T1000 (cell line): ENCODE results near the gene SFT2D1.
"Not testable (repeated sequence)": the region's sequence is repeated elsewhere in the genome, so short reads cannot be mapped to it uniquely, and the experiment has no call there.

Experiments used
- DNase-seq: peaks from one replicate; lab custom pipeline; 2025; ENCODE audit warnings: mixed read lengths; lab: John Stamatoyannopoulos, UW

SFT2D1 gene

GRCh38 chr6:166342349-166343149, at the start of gene SFT2D1:
TSS of gene SFT2D1 (minus strand) at chr6:166342545. CDS start at chr6:166342481, 64 bp downstream.
- DNase-seq, result peak; percentile 55

GRCh38 chr6:166389119-166389518, 46.8 kb upstream of the SFT2D1 start:
- DNase-seq, result no peak

GRCh38 chr6:166388290-166389004, 46.1 kb upstream of the SFT2D1 start:
- no peak for DNase-seq

DNA sequence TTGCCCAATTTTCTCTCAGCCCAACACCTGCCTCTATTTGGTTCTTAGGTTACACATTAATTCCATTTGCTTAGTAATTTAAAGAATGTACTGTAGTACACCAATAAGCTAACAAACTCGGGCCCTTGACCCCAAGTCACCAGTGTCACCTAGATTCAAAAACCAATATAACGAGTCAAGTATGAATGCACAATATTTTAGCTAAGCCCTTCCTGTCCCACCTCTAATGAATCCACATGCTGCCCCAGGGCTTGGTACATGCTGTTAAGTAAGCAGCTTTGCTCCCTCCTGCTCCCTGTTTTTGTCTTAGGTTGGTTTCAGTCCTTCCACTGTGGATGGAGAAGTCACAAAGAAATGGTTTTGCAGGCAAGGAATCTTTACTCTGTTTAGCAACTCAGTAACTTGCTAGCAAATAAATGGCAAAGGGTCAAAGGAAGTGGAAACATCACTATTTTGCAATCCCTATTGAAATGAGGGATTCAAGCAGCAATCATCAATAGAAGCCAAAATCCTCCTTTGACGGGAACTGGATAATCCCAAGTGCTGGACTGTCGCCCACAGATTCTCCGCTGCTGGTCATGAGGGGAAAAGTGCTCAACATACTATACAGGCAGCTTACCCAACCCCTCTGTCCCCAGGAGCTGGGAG, 45.4 kb upstream of the SFT2D1 start:
- no peak for DNase-seq

- not testable (repeated sequence) for DNase-seq
Observed at GRCh38 chr6:166387098-166387497, 44.8 kb upstream of the SFT2D1 start.

DNA sequence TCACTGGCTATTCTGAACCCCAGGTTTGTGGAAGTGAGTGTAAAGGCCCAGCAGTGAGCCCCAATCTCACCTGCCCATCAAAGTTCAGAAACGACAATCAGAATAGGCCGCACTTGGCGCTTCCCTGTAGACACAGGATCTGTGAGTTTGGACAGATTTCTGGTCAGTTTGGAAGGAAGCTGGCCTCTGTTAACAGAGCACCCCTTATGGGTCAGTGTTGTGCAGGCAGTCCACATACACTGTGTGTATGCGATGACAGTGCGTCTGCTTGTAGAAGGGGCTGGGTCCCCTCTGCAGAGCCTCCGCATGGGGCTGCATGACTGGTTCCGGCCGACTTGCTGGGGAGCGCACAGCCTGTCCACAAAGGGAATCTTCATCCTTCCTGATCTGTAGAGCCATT, 43.8 kb upstream of the SFT2D1 start:
- no peak for DNase-seq

GRCh38 chr6:166383802-166384363, 41.5 kb upstream of the SFT2D1 start:
- not testable (repeated sequence) for DNase-seq

DNA sequence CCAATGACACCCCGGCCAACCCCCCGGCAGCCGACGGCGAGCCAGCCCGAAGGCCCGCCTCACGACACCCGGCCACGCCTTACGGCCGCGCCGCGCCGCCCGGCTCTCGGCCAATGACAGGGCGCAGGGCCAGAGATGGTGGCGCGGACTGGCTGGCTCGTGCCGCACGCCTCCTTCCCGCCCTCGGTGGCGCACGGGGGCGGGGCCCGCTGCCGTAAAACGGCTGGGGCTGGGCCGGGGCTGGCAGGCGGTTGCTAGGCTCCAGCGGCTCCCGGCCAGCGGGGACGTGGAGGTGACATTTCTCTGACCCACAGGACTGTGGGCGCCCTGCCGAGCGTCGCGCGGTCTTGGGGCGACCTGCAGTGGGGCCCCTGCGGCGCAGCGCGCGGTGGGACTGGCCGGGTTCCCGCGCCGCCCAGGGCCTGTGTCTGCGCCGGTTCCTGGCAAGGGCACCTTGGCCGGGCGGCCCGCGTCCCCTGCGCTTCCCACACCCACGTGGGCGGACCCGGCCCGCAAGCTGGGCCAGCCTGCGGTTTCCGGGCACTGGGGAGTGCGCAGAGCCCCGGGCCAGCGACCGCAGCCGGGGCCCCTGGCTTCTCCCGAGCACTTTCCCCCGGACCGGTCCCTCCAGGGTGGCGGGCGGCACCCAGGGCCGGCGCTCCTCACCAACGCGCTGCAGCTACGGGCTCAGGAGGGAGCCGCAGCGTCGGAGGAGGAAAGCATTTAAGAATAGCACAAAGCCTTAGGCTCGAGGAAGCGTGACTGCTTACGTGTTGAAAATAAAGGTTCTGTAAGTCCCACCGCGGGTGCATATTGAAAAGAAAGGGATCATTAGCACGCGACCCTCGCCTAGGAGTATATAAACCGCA, 40.8 kb upstream of the SFT2D1 start, which contains the start of gene MPC1:
Gene MPC1 (minus strand): TSS at position 8 of the 869 bp plus-strand sequence. CDS start 64 bp downstream, outside the sequence.
- peak; percentile 92 for DNase-seq

DNA sequence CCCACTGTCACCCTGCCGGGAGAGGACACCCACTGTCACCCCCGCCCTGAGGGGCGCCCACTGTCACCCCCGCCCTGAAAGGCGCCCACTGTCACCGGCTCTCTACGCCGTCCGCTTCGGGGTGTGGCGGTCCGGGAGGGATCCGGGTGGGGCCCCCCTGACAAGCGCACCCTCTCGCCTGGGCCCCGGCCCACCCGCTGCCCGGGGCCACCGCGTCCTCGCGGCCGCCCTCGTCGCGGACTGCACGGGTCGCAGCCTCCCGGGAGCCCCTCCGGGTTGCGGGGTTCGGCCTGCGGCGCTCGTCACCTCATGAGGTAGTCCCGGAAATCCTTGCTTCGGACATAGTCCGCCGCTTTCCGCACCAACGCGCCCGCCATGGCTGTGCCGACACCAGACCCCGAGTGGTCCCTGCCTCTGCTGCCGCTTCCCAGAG, 40.2 kb upstream of the SFT2D1 start:
- DNase-seq, result no peak

- DNase-seq, result no peak
Observed at GRCh38 chr6:166381733-166382499, 39.6 kb upstream of the SFT2D1 start.

DNA sequence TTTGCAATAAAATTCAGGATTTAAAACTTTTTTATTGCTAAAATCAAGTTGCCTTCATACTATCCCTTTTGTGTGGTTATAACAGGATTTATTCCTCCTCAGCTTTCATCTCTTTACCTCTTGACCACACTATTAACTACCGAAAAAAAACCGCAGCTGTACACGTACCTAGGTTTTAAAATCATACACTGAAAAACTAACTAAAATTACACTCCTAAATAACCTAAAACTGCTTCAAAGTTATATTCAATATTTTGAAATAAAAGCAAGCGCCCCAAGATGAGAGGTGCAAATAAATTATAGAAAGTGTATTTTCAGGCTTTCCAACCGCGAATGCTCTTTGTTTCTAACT, 39.0 kb upstream of the SFT2D1 start:
- DNase-seq, result no peak

- no peak for DNase-seq
Observed at GRCh38 chr6:166379800-166380199, 37.5 kb upstream of the SFT2D1 start.

GRCh38 chr6:166379103-166379586, 36.8 kb upstream of the SFT2D1 start:
- no peak for DNase-seq

- DNase-seq, result no peak
Observed at GRCh38 chr6:166377721-166378120, 35.4 kb upstream of the SFT2D1 start.

DNA sequence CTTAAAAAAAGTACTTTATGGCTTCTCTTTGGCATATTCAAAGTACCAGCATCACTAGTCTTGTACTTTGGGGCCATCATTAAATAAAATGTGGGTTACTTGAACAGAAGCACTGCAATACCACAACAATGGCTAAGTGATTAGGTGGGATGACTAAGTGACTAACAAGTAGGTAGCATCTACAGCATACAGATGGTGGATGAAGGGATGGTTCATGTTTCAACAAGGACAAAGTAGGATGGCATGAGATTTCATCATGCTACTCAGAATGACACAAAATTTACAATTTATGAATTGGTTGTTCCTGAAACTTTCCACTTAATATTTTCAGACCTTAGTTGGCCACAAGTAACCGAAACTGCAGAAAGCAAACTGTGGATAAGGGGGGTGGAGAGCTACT, 32.7 kb upstream of the SFT2D1 start:
- no peak for DNase-seq

DNA sequence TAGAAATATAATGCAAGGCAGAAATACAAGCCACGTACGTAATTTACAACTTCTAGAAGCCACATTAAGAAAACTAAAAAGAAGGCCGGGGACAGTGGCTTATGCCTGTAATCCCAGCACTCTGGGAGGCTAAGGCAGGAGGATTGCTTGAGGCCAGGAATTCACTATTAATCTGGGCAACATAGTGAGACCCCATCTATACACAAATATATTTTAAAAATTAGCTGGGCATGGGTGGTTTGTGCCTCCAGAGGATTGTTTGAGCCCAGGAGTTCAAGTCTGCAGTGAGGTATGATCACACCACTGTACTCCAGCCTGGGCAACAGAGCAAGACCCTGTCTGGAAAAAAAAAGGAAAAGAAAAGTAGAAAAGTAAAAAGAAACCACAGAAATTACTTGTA, 28.1 kb upstream of the SFT2D1 start:
- no peak for DNase-seq

DNA sequence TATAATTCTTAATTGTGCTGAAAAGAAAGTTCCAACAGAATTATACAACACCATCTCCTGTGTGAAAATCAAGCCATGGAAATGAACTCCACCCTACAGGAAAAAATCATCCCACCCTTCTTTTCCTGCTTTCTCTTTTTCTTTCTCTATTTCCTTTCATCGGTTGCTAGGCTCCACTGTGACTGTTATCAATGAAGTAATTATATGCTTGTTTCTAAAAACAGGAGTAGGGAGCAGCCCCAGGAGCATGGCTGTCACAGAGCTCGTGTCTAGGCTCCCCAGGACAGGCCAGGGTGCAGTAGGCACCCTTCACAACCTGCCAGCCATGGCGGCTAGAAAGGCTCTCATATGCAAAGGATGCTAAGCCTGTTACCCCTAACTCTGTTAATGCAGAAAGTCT, 27.4 kb upstream of the SFT2D1 start:
- no peak for DNase-seq

- no peak for DNase-seq
Observed at GRCh38 chr6:166366921-166367320, 24.6 kb upstream of the SFT2D1 start.

GRCh38 chr6:166365806-166366205, 23.5 kb upstream of the SFT2D1 start:
- no peak for DNase-seq

GRCh38 chr6:166365221-166365620, 22.9 kb upstream of the SFT2D1 start:
- DNase-seq, result no peak
